Measurements from ENCODE around the gene WWC2.

Gene WWC2

DNA sequence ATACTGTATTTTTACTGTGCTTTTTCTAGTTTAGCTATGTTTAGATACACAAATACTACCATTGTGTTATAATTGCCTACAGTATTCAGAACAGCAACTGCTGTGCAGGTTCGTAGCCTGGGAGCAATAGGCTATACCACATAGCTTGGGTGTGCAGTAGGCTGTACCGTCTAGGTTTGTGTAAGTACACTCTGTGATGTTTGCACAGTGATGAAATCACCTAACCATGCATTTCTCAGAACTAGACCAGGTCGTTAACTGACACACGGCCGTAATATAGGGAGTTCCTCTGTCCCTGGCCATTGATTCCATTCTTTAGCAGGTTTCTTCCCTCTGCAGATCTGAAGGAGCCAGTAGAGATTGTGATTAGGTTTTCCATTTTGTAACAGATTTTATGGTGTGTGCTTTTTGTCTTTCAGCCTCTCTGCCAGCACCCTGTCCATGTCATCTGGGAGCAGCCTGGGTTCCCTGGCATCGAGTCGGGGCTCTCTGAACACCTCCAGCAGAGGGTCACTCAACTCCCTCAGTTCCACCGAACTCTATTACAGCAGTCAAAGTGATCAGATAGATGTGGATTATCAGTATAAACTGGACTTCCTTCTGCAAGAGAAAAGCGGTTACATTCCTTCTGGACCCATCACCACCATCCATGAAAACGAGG lies 161.6 kb downstream of the WWC2 start:
- ATAC-seq = no peak

DNA sequence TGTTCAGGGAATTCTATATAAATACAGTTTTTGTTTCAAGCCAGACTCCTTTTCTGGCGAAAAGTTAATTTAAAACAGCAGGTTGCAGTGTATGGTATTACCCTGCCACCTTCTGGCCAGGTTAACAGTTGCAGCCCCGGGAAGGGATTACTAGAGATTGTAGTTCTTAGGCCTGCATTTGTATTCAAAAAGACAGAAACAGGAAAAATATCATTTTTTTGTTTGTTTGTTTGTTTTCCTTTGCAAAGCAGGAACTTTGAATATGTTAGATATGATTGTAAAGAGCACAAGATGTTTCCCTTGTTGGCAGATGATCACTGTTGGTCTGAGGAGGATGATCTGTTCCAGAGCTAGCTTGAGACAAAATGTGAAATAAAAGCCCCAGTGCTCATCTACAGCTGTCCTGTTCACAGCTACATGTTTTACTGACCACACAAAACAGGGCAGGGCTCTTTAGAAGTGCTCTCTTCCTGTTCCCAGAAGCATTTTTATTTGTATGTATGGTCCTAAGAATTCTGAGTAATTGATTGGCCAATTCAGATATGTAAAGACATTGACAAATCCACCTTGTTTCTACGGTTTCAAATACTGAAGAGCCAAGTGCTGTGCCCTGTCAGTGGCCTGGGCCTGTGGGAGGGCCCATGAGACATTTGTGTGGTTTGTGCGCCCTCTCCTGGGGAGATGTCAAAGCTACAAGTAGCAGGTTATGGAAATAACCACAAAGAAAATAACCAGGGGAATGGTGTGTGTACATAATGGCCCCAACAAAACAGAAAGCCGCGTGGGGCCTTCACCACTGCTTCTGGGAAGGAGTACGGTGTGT lies 163.1 kb downstream of the WWC2 start:
- peak; percentile 74 to 80 for ATAC-seq

DNA sequence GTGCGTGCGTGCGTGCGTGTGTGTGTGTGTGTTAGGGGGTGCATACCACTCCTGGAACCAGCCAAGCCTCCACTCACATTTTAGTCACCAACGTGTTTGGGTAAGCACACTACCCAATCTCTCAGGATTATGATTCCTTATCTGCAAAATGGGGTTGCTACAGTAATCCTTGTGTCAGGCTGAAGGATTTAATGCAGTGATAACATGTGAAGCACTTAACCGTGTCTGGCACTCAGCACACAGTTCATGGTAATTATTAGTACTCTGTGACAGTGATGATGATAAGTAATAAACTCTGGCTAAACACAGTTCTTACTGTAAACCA lies 163.7 kb downstream of the WWC2 start:
- no peak for ATAC-seq

DNA sequence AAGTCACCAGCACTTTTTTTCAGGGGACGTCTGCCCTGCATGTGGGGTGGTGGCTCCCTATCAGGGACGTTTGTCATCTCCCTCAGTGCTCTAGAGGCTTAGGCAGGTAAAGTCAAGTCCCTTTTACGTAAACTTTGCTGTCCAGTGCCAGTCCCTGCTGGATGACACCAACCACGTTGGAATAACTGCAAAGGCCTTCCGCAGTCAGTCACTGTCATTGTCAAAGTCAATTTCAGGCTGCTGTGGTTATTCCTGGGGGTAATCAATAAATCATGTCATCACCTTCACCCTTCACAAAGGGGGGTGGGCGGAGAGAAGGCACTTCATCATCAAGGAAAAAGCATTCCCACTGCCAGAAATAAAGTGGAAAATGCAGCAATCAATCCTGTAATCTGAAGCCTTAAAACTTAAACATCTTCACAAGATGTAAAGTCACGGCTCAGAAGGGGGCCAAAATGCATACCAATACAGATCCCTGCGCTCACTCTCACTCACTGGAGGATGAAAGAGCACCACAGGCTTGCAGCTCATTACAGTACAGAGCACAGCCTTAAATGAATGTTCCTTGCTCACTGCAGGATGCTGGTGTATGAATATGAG lies 164.8 kb downstream of the WWC2 start:
- no peak for ATAC-seq

DNA sequence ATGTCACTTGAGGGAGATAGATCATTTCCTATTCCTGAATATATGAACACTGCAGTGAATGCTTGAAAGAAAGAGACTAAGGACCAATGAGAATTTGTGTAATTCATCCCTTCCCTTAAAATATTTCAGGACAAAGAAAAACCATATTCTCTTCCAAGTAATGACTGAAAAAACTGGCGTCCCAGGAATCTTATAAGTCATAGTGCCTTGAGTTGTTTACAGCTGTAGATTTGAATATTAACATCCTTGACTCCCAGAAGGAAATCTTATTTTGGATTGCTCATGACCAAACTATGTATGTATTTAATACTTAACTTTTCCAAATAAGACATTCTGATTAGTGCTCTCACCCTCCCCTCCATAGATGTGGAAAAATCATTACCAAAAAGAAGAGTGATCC lies 165.6 kb downstream of the WWC2 start:
- ATAC-seq = no peak

DNA sequence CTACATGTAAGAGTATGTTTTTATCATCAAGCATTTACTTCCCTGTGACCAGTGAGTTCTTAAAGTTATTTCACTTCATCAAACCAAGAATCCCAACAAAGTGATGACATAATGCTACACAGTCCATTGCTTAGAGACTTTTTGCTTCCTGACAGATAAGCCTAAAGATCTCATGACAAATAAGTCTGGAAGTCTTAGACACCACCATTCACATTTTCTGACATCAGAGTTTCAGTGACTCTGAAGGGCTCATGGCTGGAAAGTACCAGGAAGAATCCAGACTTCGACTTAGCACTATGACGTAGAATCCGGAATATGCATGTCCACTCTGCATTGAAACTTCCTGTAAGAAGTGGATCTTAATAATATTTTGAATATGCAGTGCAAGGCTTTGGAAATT lies 167.3 kb downstream of the WWC2 start:
- ATAC-seq = no peak

DNA sequence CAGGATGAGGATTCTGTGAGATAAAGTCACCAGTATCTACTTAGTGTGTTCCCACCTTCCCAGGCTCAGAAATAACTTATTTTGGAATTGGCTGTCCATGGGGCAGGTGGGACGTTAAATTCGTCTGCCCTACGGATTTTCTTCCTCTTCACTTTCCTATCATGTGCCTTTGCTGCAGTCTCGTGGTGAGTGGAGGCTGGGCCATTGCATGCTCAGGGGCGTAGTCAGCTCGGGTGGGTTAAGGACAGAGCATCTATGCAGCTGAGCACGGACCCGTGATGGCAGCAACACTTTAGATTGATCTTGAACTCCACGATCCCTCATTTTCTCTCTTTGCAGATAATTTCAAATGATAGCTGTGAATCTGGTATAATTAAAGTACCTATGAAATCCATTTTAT lies 169.5 kb downstream of the WWC2 start:
- no peak for ATAC-seq

DNA sequence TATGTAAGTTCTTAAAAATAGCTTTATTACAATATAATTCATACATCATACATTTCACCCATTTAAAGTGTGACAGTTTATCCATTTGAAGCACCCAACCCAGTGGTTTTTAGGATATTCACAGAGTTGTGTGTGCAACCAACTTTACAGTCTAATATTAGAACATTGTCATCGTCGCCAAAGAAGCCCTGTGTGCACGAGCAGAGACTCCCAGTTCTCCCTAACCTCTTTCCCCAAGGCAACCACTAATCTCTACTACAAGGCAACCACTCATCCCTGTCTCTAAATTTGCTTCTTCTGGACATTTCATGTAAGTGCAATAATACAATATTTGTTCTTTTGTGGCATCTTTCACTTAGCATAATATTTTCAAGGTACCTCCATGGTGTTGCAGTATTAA lies 173.3 kb downstream of the WWC2 start:
- ATAC-seq = no peak

DNA sequence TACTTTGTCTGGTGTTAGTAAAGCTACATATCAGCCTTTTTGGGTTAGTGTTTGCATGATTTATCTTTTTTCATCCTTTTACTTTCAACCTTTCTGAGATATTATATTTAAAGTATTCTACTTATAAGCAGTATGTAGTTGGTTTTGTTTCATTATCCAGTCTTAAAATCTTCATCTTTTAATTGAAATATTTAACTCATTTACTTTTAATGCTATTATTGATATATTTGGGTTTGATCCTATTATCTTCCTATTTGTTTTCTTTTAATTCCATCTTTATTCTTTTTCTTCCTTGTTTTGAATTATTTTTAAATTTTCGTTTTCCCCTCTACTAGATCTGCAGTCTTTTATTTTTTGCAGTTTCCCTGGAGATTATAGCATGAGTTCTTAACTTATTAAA lies 177.0 kb downstream of the WWC2 start:
- ATAC-seq = no peak

DNA sequence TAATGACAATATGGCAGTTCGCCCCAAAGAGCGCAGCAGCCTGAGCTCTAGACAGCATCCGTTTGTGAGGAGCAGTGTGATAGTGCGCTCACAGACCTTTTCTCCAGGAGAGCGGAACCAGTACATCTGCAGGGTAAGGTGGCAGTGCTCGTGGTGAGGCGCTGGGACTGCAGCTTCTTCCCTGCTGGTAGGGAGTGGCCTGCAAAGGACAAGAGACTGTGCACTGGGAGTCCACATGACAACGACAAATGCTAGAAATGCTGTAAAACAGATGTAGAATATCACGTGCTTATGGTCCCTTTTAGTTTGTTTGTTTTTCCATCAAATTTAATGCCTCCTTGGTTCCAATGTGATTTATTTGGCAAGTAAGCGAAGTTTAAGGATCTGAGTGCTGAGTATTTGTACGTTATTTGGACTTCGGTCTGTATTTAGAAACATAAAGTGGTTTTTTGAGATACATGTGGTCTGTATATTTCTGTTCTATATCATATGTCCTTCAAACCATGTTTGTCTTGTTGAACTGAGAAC lies 185.3 kb downstream of the WWC2 start:
- no peak for ATAC-seq

DNA sequence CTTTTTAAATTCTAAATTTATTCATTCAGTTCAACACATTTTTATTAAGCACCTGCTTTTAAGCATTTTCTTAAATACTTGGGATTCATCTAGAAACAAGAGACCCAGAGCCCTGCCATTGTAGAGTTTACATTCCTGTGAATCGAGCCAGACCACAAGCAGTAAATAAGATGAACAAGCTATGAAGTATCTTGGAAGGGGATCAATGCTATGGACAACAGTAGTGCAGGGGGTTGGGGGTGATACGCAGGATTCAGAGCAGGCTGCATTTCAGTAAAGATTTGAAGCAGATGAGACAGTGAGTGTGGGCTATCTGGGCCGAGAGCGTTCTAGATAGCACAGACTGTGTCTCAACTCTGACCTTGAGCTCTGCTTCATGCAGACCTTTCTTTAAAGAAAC lies 185.9 kb downstream of the WWC2 start:
- ATAC-seq = no peak

DNA sequence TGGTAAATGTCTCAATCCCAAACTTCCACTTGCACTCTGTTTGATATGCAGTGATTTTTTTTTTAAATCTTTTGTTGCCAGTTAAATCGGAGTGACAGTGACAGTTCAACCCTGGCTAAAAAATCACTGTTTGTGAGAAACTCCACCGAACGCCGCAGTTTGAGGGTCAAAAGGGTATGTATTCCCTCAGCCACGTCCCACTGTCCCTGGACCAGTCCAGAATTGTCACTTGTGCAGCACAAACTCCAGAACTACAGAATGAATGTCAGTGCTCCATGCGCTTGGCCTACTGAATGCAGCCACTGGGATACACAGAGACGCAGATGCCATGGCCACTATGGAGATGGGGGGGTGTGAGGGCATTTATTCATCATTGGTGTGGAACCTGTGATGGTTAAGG lies 186.8 kb downstream of the WWC2 start:
- no peak for ATAC-seq

DNA sequence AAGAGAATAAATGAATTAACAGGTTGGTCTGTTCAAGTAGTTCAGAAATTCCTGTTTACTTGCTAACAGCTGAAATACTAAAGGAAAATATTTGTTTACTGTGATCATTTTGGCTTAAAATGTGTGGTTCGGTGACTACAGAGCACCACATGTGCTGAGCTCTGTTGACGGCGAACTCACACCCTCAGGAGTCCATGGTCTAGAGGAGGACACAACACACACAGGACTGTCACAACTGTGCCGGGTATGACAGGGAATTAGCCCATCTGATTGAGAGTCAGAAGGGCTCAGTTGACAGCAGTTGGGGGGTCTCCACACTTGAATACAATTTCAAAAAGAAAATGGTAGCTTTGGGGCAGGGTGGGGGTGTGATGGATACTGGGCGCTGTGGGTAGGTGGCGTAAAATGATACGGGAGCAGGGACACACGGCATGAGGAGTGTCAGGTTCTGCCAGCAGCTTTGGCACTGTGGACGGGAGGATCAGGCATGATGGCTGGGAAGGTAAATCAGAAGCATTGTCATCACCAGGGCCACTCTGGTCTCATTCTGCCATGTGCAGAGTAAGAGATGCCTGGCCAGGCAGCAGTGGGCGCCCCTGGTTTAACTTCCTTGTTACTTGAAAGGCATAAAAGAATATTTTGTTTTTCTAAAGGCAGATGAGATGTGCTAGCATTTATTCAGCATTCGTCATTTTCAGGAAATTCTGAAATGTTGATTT lies 187.7 kb downstream of the WWC2 start:
- ATAC-seq = no peak

DNA sequence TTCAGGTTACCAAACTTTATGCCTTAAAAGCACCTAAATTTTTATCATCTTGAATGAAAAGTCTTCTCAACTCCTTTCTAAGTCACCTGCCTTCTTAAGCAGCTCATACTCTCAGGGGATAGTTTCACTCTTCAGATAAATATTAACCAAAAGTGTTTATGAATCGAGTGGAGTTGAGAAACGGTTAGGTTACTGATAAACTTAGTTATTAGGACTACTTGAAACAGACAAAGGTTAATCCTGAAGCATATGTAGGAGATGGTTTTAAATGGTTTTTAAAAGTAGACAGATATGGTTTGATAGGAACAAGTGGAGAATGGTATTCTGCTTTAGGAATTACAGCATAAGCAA lies 188.2 kb downstream of the WWC2 start:
- no peak for ATAC-seq

DNA sequence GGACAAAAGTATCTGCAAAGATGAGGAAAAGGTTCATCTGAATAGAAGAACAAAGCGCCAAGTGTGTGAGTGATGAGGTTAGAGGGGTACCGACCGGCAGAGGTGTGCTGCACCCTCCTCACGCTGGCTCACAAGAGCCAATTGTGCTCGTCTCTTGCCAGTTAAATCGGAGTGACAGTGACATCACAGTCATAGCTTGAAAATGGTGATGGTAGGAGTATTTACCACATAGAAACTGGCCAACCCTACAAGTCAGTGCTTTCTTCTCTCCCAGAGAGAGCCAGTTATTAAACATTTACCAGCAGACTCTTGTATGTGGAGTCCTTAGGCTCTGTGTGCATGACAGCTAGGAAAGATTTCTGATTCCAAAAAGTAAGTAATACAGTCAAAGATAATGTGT lies 188.6 kb downstream of the WWC2 start:
- no peak for ATAC-seq

DNA sequence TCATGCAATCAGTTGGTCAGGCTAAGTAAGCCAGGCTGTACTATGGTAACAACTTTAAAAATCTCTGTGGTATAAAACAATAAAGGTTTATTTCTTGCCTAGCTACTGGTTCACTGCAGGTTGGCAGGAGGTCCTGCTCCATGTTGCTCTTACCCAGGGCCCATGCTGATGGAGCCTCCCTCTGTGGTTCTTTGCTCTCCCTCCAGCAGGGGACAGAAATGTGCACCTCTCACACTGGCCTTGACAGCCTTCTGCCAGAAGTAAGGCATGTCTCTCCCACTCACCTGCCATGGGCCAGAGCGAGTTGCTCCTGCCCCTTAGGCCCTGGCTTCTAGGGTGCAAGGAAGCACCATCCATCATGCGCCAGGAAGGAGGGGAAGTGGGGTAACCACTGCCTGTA lies 189.9 kb downstream of the WWC2 start:
- no peak for ATAC-seq

DNA sequence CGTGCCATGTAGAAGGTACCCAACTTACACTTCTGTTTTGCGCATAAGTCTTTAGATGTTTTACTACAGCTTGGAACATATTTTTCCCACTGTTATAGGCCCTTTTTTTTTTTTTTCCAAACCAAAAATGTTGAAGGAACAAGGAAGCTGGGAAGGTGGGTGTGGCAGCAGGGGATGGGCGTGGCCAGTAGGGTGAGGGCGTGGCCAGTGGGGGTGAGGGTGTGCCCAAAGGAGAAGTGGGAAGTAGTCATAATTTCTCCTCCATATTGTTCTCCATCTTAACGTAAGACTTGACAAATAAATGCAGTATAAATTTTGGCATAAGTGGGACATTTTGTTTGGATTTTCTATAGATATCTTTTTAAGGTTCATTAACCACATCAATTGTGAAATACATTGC lies 190.6 kb downstream of the WWC2 start:
- no peak for ATAC-seq

DNA sequence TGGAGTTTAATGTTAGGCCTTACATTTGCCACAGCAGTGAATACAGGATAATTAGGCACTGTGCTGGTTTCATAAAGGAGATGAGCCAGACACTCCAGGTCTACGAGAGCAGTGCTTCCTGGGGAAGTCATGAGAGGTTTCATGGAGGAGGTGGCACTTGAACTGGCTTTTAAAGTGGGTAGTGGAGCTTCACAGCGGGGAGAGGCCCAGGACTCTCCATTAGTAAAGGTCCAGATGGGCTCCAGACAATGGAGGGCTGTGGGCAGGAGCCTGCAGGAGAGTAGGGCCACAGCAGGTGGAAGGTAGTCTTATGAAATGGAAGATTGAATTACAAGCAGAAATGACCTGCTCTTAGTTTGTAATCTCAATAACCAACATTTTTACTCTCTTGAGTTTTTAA lies 192.0 kb downstream of the WWC2 start:
- no peak for ATAC-seq

DNA sequence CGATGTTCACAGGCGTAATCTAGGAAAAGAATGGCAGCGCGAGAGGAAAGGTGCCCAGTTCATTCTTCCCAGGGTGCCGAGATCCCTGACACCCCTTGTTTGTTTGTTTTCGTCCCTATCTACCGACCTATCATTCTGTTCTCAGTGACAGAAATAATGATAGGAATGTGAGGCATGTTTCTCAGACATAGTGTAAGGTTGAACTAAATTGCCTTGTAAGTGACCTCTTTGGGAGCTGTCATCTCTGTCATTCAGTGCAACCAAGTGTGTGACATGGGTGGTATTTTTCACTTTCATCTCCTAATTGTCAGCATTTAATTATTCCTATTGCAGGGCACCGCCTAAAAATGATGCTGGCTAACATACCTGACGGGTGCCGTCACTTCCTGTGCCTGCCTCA lies 196.7 kb downstream of the WWC2 start:
- ATAC-seq = no peak

DNA sequence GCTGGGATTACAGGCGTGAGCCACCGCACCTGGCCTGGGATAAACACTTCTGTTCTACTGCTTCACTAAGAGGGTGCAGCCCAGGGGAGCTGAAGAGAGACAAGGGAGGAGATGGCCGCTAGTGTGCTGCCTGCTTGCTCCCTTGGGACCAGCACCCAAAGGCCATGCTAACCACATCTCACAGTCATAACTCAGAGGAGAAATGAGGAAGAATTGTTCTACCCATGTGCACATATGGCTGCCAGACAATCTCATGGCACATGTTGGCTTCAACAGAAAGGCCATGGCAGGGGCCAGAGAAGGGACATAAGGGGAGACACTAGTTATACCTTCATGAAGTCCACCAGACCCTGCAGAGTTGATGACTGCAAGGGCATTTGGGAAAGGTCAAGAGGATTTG lies 198.6 kb downstream of the WWC2 start:
- no peak for ATAC-seq

DNA sequence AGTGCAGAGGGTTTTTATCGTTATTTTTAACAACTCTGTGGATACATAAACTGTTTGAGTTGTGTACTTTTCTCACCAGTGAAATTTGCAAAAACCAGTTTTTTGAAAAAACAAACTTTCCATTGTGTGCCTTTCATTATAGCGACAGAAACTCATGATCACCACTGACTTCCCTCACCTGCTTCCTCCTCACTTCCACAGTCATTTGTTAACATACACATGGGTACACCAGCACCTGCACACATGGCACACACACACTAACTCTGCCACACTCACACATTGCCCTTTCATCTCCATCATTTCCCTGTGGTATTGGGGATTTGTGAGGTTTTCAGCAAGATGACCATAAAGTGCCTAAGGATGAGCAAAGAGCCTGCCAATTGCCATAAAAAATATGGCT lies 200.4 kb downstream of the WWC2 start:
- no peak for ATAC-seq

DNA sequence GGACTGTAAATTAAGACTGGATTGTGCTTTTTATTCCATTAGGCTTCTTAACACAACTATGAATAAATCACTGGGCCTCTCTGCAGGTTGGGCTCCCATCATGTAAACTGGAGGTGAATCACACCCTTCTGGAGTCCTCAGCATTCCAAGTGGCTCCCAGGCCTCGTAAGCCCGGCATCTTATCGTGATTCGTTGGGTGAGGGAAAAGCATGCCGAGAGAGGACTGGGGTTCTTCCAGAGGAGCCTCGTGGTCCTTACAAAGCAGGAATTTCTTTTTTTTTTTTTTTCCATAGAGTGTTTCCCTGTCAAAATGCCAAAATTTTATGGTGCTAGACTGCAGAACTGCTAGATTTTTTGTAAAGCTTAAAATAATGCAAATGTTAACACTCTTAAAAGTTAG lies 201.0 kb downstream of the WWC2 start:
- ATAC-seq = no peak

DNA sequence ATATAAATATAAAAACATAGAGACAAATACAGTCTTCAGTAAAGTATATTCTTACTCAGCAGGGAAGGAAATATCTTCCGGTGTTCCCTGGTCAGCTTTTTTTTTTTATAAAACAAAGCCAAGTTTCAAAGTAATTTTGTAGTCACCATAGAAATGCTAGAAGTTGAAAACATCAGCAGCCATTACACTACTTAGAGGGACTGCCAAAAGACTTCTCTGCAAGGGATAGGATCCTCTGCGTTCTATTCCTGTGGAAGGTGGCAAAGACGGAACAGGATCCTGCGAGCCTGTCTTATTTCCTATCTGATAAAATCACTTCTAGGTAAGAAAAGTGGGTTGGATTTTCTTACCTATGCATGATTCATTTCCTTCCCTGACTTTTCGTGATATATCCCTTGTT lies 201.6 kb downstream of the WWC2 start:
- no peak for ATAC-seq

DNA sequence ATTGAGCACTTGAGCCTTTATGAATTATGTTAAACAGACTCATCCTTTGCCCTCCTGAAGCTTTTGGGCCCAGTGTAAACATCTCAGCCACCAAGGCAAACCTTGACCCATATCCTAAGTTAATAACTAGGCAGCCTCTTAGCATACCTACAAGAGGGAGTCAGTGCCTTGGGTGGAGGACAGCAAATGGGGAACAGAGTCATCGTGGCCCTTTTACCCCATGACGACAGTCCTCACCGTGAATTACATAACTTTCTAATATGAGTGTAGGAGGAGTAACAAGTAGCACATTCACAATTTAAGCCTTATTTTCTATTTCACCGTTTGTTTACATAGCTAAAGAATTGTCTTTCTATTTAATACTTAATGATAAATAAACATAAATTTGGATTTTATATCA lies 204.2 kb downstream of the WWC2 start:
- no peak for ATAC-seq
